Breast epithelium (tissue), 3 donors: ENCODE measurements around the gene ZC2HC1B.

Experiments used
- POLR2AphosphoS5 ChIP-seq, 3 donors: sonication (generic); formaldehyde crosslinking; IDR thresholded peaks; one replicate each; pipeline ENCODE4 v1.6.1; 2017; ENCODE audit warnings: antibody characterized with exemption in 3 of 3
- TF ChIP-seq, protein P1 (sequence below), 3 donors: fragments of 450-650 bp; IDR thresholded peaks; one replicate each; pipeline ENCODE4 v1.5.1; 2016 to 2017; ENCODE audit warnings: antibody characterized with exemption in 3 of 3, mild to moderate bottlenecking in 3 of 3, moderate library complexity in 3 of 3

GRCh38 chr6:143976806-143977349 is 112.6 kb downstream of the ZC2HC1B start:
- no peak for TF ChIP-seq POLR2AphosphoS5 (IDR thresholded peaks at IDR 0.05)
- TF ChIP-seq, protein P1, sequence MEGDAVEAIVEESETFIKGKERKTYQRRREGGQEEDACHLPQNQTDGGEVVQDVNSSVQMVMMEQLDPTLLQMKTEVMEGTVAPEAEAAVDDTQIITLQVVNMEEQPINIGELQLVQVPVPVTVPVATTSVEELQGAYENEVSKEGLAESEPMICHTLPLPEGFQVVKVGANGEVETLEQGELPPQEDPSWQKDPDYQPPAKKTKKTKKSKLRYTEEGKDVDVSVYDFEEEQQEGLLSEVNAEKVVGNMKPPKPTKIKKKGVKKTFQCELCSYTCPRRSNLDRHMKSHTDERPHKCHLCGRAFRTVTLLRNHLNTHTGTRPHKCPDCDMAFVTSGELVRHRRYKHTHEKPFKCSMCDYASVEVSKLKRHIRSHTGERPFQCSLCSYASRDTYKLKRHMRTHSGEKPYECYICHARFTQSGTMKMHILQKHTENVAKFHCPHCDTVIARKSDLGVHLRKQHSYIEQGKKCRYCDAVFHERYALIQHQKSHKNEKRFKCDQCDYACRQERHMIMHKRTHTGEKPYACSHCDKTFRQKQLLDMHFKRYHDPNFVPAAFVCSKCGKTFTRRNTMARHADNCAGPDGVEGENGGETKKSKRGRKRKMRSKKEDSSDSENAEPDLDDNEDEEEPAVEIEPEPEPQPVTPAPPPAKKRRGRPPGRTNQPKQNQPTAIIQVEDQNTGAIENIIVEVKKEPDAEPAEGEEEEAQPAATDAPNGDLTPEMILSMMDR (IDR thresholded peaks at IDR 0.05): no peak
